ENCODE data around the gene NXN. TPM values are rescaled to one million over a fixed set of nuclear protein-coding genes. Genes with fewer than 3 reads are reported as not detected.

The NXN gene
- total RNA-seq, 6 experiments from 2014 or later = 81.7 to 93.8 (median 92.2) TPM

GRCh38 chr17:962670-963069, 16.9 kb downstream of the NXN start:
- no peak for DNase-seq
- Mint-ChIP-seq H3K36me3 (ENCODE audit: low read depth) (peaks cover 6% of the 10 kb centered on the region), H3K27ac (no peak overlapping the region), H3K9me3 (no peaks in the 10 kb centered on the region), H3K4me3 (no peak overlapping the region), H3K4me1 (ENCODE audit: low read depth) (peaks cover 39% of the 10 kb centered on the region), H3K27me3 (ENCODE audit: insufficient read depth) (no peaks in the 10 kb centered on the region; the same call in 1 of the 2 replicates)
- TF ChIP-seq, protein P1, sequence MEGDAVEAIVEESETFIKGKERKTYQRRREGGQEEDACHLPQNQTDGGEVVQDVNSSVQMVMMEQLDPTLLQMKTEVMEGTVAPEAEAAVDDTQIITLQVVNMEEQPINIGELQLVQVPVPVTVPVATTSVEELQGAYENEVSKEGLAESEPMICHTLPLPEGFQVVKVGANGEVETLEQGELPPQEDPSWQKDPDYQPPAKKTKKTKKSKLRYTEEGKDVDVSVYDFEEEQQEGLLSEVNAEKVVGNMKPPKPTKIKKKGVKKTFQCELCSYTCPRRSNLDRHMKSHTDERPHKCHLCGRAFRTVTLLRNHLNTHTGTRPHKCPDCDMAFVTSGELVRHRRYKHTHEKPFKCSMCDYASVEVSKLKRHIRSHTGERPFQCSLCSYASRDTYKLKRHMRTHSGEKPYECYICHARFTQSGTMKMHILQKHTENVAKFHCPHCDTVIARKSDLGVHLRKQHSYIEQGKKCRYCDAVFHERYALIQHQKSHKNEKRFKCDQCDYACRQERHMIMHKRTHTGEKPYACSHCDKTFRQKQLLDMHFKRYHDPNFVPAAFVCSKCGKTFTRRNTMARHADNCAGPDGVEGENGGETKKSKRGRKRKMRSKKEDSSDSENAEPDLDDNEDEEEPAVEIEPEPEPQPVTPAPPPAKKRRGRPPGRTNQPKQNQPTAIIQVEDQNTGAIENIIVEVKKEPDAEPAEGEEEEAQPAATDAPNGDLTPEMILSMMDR (IDR thresholded peaks at IDR 0.05) = no peak

GRCh38 chr17:962166-962565, 17.4 kb downstream of the NXN start:
- TF ChIP-seq, protein P1 (IDR thresholded peaks at IDR 0.05) = no peak
- no peaks in the 10 kb centered on the region; the same call in 1 of the 2 replicates for H3K27me3 Mint-ChIP-seq (ENCODE audit: insufficient read depth)
- peaks cover 39% of the 10 kb centered on the region for H3K4me1 Mint-ChIP-seq (ENCODE audit: low read depth)
- DNase-seq = no peak
- H3K4me3 Mint-ChIP-seq = no peak overlapping the region
- no peak overlapping the region for H3K27ac Mint-ChIP-seq
- H3K9me3 Mint-ChIP-seq = no peaks in the 10 kb centered on the region
- H3K36me3 Mint-ChIP-seq (ENCODE audit: low read depth) = peaks cover 9% of the 10 kb centered on the region

DNA sequence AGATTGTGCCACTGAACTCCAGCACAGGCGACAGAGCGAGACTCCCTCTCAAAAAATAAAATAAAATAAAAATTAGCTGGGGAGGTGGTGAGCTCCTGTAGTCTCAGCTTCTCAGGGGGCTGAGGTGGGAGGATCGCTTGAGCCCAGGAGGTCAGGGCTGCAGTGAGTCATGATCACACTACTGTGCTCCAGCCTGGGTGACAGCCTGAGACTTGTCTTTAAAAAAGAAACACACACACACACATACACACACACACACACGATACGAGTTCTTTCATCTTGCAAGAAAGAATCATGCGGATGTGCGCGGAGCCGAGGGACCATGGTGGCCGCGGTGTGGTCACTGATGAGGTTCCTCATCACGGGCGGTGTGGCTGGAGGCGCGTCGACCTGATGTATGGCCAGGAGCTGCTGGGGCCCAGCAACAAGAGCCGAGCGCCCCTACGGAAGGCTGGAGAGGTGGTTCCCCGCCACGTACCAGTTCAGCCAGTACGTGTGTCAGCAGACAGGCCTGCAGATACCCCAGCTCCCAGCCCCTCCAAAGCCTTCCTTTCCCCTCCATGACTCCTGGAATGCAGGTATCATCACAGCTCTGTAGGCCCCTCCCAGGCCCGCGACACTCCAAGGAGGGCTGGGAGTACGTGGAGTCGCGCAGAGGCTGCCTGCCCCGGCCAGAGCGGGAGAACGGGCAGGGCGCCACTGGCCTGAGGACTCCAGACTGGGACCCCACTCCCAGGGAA, 20.7 kb downstream of the NXN start:
- H3K27me3 Mint-ChIP-seq (ENCODE audit: insufficient read depth) = peaks cover 2% of the 10 kb centered on the region
- peaks cover 29% of the 10 kb centered on the region for H3K4me1 Mint-ChIP-seq (ENCODE audit: low read depth)
- H3K36me3 Mint-ChIP-seq (ENCODE audit: low read depth) = peaks cover 27% of the 10 kb centered on the region
- H3K27ac Mint-ChIP-seq = no peak overlapping the region
- TF ChIP-seq, protein P1 (IDR thresholded peaks at IDR 0.05) = no peak
- H3K4me3 Mint-ChIP-seq = no peak overlapping the region
- no peaks in the 10 kb centered on the region for H3K9me3 Mint-ChIP-seq
- DNase-seq = no peak

- no peak for DNase-seq
- H3K4me3 Mint-ChIP-seq = no peak overlapping the region
- no peak overlapping the region for H3K27ac Mint-ChIP-seq
- peaks cover 2% of the 10 kb centered on the region for H3K27me3 Mint-ChIP-seq (ENCODE audit: insufficient read depth)
- H3K4me1 Mint-ChIP-seq (ENCODE audit: low read depth) = peaks cover 27% of the 10 kb centered on the region
- 0 out of 2 replicates have a peak, but pooled peaks cover under 1% of the 10 kb centered on the region for H3K9me3 Mint-ChIP-seq
- TF ChIP-seq, protein P1 (IDR thresholded peaks at IDR 0.05) = no peak
- H3K36me3 Mint-ChIP-seq (ENCODE audit: low read depth) = peaks cover 34% of the 10 kb centered on the region
Observed at GRCh38 chr17:957856-958421, 21.6 kb downstream of the NXN start.

DNA sequence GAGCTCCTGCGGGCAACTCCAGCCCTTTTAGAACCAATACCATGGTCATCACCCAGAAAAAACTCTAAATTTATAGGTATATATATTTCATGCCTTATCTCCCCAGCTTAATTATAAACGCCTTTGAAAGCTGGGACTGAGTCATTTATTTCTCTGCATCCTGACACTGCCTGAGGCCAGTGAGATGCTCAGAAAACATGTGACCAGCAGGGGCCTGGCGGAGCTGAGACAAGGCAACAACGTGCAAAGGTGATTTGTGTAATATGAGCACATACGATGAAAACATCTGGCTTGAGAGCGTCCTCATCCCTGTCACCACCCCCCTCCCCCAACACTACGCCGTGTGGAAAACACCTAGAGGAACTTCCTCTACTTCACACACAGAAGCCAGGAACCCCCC, 22.7 kb downstream of the NXN start:
- Mint-ChIP-seq H3K27ac (peak overlapping the region; percentile 61), H3K27me3 (ENCODE audit: insufficient read depth) (peaks cover 2% of the 10 kb centered on the region), H3K4me1 (ENCODE audit: low read depth) (peaks cover 28% of the 10 kb centered on the region), H3K36me3 (ENCODE audit: low read depth) (peaks cover 38% of the 10 kb centered on the region), H3K9me3 (0 out of 2 replicates have a peak, but pooled peaks cover 4% of the 10 kb centered on the region), H3K4me3 (peak overlapping the region; percentile 46; the same call in 1 of the 2 replicates)
- peak; percentile 81 for DNase-seq
- TF ChIP-seq, protein P1 (IDR thresholded peaks at IDR 0.05) = peak; percentile 17; the same call in 1 of the 2 replicates
